GM18519 (cell line): Measurements from ENCODE around the gene RASA3.

Experiments used
- ATAC-seq: cut with Tn5 transposase; IDR thresholded peaks from one replicate; pipeline ENCODE4 v1.9.1; 2021; ENCODE audit warnings: mild to moderate bottlenecking, moderate library complexity; ENCODE audit not compliant: unreplicated experiment, low FRiP score

Gene RASA3

DNA sequence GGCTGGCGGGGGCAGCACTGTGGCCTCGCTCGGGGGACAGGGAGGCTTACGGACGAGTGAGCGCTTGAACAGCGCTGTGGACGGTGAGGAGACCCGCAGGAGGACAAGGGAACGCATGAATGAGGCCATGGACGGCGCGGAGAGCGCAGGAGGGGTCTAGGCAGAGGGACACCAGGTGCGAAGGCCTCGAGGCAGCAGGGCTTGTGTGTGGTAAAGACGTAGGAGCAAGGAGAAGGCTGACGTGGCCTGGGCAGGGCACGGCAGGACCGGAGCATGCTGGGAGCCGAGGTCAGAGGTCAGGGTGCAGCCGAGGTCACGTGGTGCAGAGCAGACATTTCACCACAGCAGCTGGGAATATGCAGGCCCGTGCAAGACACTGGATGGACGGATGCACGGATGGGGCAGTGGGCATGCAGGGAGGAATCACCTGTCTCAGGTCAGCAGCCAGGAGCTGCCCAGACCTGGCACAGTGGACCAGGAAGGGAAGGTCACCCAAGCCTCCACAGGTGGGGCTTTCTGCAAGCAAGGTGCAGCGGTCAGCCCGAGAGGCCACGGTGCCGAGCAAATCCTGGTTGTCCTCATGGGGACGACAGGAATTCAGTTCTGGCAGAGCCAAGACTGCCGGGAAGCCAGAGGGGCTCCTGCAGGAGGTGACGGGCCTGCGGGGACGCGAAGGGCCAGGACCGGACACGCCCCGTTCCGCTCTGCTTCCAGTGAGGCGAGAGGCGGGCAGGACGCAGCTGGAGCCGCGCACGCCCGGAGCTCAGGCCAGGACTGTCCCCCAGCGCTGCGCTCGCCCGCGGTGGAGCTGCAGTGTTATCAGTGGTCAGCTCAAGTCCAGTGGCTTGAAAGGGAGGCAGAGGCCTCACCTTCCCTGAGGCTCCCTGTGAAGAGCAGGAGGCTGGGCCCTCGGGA lies 72.2 kb downstream of the RASA3 start:
- no peak for ATAC-seq

DNA sequence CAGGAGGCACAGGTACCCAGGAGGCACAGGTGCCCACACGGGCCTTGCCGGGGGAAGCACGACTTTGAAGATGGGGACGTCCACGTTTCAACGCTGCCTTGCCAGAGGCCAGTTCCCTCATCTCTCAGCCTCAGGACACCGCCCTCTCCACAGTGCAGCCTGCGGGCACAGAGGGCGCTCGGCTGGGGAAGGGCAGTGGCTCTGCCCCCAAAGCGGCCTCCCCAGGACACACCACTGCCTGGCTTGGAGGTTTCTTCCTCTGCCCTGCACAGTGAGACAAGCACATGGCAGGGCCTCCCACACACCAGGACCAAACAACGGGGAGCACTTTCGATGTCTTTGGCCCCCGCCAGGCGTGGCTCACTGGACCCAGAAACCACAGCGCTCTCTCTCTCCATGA lies 73.0 kb downstream of the RASA3 start:
- ATAC-seq = no peak

DNA sequence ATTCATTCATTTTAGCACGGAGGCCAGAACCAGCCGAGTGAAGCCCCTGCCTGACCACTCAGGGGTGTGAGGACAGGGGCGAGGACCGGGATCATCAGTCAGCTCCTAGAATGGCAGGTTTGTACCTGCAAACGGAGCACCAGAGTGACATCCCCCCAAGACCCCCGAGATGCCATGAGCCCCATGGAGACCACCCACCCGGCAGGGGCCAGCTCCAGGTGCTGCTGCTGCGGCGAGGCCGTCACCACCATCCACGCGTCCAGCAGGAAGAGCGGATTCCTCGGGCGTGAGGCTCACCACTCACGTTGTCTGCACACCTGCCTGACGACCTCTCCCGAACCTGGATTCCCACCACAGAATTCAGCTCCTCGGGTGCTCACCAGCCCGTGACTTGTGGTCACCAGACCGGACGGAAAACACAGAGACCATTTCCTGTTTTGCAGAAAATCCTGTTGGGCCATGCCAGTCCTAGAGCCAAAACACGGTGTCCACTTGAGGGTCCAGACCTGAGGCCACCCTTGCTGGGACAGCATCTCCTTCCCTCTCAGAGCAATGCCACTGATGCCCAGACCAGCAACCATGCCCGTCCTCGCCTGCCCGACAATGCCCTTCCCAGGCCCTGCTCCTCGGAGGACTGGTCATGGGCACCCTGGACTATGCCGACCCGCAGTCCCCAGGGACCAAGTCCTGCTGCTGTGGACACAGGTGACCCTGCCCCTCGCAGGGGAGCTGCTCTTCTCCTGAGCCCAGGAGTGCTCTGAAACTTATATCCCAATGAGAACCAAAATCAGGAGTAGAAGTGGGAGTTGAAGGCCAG lies 74.2 kb downstream of the RASA3 start:
- no peak for ATAC-seq

DNA sequence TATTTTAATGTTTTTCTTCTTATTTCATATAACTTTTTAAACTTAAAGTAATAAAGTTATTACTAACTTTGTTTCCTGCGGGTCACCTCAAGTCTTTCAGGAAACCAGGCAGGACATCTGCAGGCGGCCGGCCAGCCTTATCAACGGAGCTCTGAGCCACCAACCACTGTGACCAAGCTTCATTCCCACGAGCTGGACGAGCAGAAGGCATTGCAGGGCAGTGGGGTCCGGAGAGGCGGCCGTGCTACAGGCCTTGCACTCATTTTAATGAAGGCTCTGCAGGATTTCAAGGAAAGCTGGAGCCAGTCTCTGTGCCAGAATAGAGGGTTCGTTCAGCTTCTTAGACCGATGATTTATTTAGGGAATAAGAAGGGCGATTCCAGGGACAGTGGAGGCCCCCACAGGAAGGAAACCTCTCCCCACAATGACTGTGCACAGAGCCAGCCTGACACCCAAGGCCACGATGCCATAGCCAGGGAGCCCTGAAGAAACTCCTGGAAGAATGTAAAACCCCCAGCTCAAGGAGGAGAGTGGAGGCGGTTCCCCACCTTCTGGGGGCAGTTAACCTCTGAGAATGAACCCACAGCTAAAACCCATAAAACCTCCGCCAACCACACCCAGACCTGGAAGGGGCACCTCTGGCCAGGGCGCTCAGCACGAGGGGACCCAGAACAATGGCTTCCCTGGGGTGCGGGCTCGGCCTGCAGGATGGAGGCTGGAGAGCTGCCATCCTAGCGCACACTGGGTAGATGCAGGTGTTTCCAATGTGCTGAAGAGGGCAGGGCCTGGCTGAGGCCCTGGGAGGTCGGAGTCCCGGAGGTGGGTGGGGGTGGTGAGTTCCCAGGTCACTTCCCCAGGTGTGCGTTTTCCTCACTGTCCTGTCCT lies 75.0 kb downstream of the RASA3 start:
- no peak for ATAC-seq

DNA sequence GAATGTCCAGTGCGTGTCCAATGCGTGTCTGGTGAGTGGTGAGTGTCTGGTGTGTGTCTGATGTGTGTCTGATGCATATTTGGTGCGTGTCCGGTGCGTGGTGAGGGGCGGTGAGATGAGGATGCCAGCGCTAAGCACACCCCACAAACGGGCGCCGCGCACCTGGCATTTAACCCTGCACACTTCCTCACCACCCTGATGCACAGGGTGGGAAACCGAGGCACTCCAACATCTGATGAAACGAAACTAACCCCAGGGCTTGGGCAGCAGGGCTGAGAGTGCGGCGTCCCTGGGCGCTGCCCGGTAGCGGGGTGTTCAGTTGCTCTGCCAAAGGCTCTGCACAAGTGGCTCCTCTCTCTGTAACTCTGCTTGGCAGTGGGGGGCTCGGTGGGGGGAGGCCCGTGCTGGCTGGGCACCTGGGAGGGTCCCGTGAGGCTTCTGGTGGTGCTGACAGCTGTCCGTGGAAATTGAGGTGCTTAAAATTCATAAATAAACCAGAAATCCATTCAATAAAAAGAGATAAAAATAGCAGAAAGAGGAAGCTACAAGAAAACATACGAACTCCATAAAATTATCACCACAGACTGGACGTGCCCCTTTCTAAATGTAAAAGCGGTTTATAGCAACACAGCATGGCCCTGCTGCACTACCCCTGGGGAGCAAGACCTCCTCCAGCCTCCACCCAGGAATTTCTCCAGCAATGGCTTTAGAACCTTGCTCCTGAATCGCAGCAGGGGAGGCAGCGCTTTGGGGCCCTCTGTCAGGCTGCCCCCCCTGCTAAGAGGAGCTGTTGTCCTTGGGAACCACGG lies 76.0 kb downstream of the RASA3 start:
- ATAC-seq = no peak

DNA sequence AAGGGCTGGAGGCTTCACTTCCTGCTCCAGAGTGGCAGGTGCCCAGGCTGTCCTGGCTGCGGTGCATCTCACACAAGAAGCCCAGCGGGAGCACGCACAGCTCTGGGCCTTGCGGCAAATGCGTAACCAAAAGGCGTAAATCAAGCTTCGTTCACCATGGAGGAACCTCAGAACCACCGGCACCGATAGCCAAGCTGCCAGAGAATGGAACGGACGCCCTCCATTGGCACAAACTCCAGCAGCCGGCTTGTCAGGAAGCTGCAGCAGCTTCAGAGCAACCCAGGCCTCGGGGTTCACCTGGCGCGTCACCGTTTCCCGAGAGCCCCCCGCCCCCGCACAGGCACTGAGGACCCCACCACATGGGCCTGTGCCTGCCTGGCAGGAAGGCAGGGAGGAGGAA lies 76.7 kb downstream of the RASA3 start:
- no peak for ATAC-seq

DNA sequence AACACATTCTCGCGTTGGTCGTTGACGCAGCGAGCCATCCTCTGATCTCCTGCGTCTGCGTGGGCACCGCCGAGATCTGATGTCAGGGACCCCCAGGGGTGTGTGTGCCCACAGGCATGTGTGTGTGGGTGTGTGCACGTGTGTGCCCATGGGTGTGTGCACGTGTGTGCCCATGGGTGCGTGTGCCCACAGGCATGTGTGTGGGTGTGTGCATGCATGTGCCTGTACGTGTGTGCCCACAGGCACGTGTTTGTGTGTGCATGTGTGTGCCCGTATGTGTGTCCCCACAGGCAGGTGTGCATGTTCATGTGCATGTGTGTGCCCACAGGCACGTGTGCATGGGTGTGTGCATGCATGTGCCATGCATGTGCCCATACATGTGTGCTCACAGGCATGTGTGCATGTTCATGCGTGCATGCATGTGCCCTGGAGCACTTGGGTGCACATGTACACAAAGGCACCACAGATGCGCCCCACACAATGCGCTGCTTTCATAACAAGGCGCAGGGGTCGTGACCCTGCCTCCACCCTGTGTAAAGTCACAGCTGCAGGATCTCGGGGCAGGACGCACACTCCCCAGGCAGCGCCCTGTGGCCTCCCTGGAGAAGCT lies 77.5 kb downstream of the RASA3 start:
- no peak for ATAC-seq

DNA sequence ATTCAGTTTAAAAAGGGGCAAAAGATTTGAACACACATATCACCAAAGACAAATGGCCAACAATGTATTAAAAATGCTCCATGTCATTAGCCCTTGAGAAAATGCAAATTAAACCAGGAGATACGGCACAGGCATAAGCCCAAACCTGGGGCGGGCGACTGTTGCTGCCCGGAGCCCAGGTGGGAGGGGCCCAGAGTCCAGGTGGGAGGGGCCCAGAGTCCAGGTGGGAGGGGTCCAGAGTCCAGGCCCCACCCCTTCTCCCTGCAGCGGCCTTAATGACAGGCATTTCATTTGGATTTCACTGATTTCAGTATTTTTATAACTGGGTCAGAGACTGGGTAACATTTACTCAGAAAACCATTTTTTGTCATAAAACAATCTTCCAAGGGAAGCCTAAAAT lies 78.2 kb downstream of the RASA3 start:
- ATAC-seq = no peak

DNA sequence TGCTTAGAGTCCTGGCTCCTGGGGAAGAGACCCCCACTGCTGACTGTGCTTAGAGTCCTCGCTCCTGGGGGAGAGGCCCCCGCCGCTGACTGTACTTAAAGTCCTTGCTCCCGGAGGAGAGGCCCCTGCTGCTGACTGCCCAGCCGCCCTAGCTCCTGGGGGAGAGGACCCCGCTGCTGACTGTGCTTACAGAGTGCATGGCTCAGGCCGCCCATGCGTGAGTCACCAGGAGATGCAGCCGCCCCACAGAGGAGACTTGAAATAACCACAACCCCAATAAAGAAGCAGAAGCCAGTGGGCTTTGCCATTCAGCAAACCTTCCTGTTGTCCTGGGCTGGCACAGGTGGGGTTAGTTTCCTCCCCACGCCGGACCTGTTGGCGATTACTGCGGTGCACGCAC lies 79.4 kb downstream of the RASA3 start:
- ATAC-seq = no peak

DNA sequence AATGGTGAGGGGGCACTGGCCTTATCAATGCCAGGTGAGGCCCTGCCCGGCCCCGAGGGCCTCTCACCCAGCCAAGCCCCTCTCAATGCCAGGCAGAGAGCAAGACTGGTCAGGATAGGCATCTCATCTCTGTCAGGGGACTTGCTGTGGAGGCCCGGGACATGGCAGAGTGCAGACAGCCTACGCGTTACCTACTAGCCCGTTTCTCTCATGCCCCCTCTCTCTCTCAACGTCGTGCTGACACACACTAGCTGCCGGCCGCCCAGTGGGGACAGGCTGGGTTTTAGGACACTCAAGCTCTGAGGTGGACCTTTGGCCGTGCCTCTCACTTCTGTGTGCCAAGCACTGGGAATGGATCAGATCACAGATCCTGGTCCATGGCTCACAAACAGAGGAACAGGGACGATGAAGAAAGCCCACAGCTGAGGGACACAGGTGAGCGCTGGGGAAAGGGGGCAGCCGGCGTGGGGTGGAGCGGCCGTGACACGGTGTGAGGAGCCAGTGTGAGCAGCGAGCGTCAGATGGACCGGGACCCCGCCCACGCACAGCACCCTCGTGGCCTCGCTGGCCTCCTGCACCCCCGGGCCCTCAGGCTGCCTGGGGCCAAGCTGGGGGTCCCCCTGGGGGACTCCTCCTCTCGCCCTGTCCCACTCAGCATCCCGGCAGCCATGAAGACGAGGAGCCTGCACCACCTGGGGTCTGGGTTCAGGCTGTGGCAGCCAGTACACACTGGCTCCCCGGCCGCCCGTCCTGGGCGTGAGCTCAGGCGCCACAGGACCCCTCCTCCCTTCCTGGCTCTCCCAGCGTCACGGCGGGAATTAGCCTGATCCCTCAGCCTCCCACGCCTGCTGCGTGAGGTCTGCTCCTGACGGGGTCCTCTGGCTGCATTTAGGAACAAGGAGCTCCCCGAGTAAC lies 81.6 kb downstream of the RASA3 start:
- no peak for ATAC-seq

DNA sequence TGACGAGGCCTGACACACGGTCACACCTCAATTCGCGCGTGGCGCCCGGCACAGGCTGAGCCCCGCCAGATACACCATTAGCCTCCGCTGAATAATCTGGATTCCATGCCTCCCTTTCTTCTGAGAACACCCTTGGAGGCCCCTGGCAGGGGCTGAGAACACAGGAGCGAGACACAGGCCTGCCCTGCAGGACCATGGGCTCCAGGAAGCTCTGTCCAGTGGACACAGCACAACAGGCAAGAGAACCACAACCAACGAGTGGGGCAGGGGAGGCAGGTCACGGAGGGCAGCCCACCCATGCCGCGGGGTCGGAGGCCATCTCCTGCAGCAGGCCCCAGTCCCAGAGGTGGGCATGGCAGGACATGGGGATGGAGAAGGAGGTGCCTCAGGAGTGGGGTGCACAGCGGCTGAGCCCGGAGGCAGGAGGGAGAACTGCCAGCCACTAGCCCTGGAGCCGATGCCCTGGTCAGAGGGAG lies 82.8 kb downstream of the RASA3 start:
- no peak for ATAC-seq

DNA sequence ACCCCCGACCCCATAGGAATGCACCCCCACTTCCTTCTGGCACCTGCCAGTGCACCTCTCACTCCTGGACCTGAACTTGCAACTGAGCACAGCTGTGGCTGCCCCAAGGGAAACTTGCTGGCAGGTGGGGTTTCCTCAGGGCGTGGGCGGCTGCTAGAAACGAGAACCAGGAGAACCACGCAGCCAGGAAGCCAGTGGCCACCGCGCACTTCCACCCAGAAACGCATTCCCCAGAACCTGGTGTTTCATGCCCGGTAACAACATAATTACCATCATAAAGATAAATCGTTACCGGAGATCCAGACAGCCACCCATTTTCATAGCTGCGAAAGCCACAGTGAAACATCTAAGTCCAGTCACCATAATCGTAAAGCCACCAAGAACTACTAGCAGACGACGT lies 83.4 kb downstream of the RASA3 start:
- no peak for ATAC-seq

DNA sequence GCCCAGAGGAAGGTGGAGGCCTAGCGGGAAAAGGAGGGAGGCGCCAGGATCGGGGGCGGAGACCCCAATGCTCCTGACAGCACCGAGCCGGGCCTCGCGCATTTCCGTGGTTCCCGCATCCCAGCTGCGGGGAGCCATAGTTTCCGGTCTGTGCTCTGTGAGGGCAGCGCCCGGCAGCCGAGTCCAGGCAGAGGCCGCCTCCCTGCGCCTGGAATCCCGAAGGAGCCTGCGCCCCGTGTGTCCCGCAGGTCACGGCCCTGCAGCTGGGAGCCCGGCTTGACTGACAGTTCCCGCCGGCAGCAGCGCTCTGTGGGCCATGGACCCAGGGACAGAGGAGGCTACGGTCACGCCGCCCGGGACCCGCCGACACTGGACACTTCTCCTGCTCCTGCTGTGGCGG lies 84.0 kb downstream of the RASA3 start:
- ATAC-seq = no peak

DNA sequence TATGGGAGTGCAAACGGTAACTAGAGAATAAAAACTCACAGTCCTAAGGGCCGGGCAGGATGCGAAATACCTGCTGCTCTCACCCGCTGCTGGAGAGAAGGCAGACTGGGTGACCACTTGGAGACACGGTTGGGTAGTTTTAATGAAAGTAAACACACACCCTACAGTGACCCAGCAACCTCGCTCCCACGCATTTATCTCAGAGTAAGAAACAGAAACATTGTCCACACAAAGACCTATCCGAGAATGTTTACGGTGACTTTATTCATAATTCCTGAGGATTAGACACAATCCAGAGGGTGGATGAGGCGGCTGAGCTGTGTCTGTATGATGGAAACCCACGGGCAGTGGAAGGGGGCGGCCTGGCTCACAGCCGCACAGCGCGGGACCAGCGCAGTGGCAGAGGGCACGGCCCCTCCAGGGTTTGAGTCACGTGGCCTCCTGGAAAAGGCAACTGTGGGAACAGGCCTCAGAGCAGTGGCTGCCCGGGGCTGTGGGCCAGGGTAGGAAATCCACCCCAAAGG lies 85.0 kb downstream of the RASA3 start:
- ATAC-seq = no peak

DNA sequence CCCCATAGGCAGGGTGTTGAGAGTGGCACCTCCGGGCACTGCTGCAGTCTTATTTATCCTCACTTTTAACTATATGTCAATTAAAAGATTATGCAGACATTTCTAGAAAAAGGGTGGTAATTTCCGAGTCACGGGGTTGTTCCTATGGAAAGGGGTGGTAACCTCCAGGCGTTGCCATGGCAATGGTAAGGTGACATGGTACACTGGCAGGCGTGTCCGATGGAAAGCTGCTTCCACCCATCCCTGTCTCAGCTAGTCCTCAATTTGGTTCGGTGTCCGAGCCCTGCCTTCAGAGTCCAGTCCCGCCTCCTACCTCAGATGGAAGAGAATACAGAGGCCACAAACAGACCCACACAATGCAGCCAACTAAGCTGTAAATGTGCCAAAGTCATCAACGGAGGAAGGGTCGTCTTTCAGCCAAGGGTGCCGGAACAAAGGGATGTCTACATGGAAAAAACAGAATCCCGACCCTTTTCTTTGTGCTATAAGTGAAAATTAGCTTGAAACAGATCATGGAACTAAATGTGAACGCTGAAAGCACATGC lies 85.9 kb downstream of the RASA3 start:
- ATAC-seq = no peak

DNA sequence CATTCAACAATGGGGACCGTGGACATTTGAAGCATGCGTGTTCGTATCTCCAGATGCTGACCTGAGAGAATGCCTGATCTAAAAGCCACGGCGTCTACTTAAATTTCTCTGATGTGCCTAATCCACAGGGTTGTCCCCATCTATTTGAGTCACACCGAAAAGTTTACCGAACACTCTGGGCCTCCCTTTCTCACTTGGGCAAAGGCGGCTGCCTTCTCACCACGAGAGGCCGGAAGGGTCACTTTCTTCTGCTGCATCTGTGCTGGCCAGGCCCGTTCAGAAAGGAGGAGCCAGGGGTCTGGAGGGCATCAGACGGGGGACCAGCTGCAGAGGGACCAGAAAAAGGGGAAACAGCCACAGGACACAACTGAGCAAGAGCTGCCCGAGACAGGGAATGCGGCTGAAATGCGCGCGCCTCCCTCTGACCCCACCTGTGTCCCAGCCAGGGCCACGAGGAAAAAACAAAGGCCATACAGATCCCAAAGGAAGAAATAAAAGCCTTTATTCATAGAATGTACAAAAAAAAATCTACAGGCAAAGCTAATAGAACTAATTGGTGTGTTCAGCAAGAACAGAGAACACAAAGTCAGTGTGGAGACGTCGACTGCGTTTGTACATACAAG lies 87.2 kb downstream of the RASA3 start:
- ATAC-seq = no peak

DNA sequence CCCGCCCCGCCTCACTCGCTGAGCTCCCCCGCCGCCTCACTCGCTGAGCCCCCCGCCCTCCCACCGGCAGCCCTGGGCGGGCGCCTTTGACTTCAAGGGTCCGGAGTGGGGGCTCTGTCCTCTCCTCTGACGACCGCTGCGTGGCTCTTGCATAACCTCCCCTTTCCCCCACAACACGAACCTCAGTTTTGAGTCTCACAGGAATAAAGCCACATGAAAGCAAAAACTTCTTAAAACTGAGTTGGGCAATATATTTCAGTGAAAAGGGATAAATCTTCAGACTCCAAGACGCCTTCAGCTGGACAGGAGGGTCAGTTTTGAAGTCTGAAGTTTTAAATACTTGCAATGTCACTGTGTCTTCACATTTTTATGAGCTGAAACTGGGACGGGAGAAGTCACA lies 87.9 kb downstream of the RASA3 start:
- no peak for ATAC-seq
